Peyer's patch (tissue), 4 donors: ENCODE measurements around the gene KRT72. TPM values are rescaled to one million over a fixed set of nuclear protein-coding genes. Genes with fewer than 3 reads are reported as not detected.

ENCODE experiments used
- DNase-seq, 3 donors: peaks; one replicate each; pipeline ENCODE4 v3.0.0-alpha.2; 2017 to 2019
- H3K27ac ChIP-seq, 4 donors: fragments of 200-600 bp; sonication (generic); one replicate each; pipeline ENCODE4 v1.5.1; 2016 to 2019
- H3K27me3 ChIP-seq, 2 donors: fragments of 200-600 bp; sonication (generic); one replicate each; pipeline ENCODE4 v1.5.1; 2019
- H3K36me3 ChIP-seq, 3 donors: fragments of 200-600 bp; sonication (generic); one replicate each; pipeline ENCODE4 v1.5.1; 2016 to 2019
- H3K4me1 ChIP-seq, 4 donors: fragments of 200-600 bp; sonication (generic); one replicate each; pipeline ENCODE4 v1.5.1; 2016 to 2019
- H3K4me3 ChIP-seq, 4 donors: fragments of 200-600 bp; sonication (generic); 1 replicate in 3 of 4; 2 replicates in 1 of 4; pipeline ENCODE4 v1.5.1; 2016 to 2019; ENCODE audit warnings: mild to moderate bottlenecking in 1 of 4
- H3K9me3 ChIP-seq, 4 donors: fragments of 200-600 bp; sonication (generic); one replicate each; pipeline ENCODE4 v1.5.1; 2016 to 2019; ENCODE audit warnings: mild to moderate bottlenecking in 1 of 4
- POLR2A ChIP-seq, 2 donors: fragments of 450-650 bp; IDR thresholded peaks; one replicate each; pipeline ENCODE4 v1.5.1; 2017; ENCODE audit warnings: antibody characterized with exemption in 2 of 2, mild to moderate bottlenecking in 2 of 2, moderate library complexity in 2 of 2
- total RNA-seq, 4 donors: library from RNA; depleted of rRNA; stranded (reverse); fragments of >200 nt; gene quantifications; one replicate each; pipeline ENCODE4 v1.1.0, GENCODE V29; 2016
- TF ChIP-seq, protein P1 (sequence below), 6 experiments: fragments of 450-650 bp in 4 of 6; fragments of 200-600 bp in 2 of 6; sonication (generic) in 1 of 6; IDR thresholded peaks; one replicate each; pipeline ENCODE4 v1.5.1; 2017 to 2019; ENCODE audit warnings: antibody characterized with exemption in 6 of 6, mild to moderate bottlenecking in 3 of 6, moderate library complexity in 1 of 6

The KRT72 gene
- total RNA-seq, 4 donors from 2014 or later = 1.1 to 4.5 (median 2.3) TPM; not detected in 1

- Histone ChIP-seq H3K4me3 (no peak overlapping the region), H3K9me3 (no peaks in the 10 kb centered on the region), H3K27me3 (no peaks in the 10 kb centered on the region), H3K36me3 (no peaks in the 10 kb centered on the region), H3K4me1 (peaks cover 0 to 11% (median 1%) of the 10 kb centered on the region in 4 donors), H3K27ac (no peak overlapping the region)
- peak in 1 of 3 donors; percentile 2 for DNase-seq
- TF ChIP-seq, protein P1, sequence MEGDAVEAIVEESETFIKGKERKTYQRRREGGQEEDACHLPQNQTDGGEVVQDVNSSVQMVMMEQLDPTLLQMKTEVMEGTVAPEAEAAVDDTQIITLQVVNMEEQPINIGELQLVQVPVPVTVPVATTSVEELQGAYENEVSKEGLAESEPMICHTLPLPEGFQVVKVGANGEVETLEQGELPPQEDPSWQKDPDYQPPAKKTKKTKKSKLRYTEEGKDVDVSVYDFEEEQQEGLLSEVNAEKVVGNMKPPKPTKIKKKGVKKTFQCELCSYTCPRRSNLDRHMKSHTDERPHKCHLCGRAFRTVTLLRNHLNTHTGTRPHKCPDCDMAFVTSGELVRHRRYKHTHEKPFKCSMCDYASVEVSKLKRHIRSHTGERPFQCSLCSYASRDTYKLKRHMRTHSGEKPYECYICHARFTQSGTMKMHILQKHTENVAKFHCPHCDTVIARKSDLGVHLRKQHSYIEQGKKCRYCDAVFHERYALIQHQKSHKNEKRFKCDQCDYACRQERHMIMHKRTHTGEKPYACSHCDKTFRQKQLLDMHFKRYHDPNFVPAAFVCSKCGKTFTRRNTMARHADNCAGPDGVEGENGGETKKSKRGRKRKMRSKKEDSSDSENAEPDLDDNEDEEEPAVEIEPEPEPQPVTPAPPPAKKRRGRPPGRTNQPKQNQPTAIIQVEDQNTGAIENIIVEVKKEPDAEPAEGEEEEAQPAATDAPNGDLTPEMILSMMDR (IDR thresholded peaks at IDR 0.05) = no peak
- TF ChIP-seq POLR2A (IDR thresholded peaks at IDR 0.05) = no peak
Observed at GRCh38 chr12:52641468-52641867, 40.2 kb upstream of the KRT72 start.

GRCh38 chr12:52637299-52637698 lies 36.0 kb upstream of the KRT72 start:
- no peak overlapping the region for H3K27ac ChIP-seq
- TF ChIP-seq, protein P1 (IDR thresholded peaks at IDR 0.05) = no peak
- no peak for TF ChIP-seq POLR2A (IDR thresholded peaks at IDR 0.05)
- H3K4me3 ChIP-seq = no peak overlapping the region

GRCh38 chr12:52636592-52637258 lies 35.5 kb upstream of the KRT72 start:
- H3K4me3 ChIP-seq = no peak overlapping the region
- H3K27me3 ChIP-seq = no peaks in the 10 kb centered on the region
- no peak overlapping the region for H3K27ac ChIP-seq
- TF ChIP-seq, protein P1 (IDR thresholded peaks at IDR 0.05) = no peak
- no peak for TF ChIP-seq POLR2A (IDR thresholded peaks at IDR 0.05)
- no peak for DNase-seq
- no peaks in the 10 kb centered on the region for H3K9me3 ChIP-seq
- no peaks in the 10 kb centered on the region for H3K36me3 ChIP-seq
- no peaks in the 10 kb centered on the region for H3K4me1 ChIP-seq

More at GRCh38 chr12:52637299-52637698, 36.0 kb upstream of the KRT72 start:
- Histone ChIP-seq H3K4me1 (no peaks in the 10 kb centered on the region), H3K36me3 (no peaks in the 10 kb centered on the region), H3K27me3 (no peaks in the 10 kb centered on the region), H3K9me3 (no peaks in the 10 kb centered on the region)
- DNase-seq = no peak

DNA sequence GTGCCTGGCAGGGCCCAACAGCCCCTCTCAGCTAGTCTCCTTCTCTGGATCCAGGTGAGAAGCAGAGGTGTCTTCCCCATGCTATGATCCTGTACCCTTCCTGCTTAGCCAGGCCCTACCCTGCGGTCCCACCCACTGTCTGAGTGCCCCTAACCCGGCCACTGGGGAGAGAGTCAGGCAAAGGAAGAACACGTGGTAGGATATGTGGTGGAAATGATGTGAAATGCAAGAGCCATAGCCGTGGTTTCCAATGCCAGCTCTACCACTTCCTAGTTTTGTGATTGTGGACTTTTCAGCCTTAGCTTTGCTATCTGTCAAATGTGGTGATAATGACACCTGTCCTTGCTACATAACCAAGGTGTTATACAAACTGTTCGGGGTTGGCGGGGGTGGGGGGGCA lies 34.9 kb upstream of the KRT72 start:
- H3K36me3 ChIP-seq = no peaks in the 10 kb centered on the region
- TF ChIP-seq, protein P1 (IDR thresholded peaks at IDR 0.05) = no peak
- TF ChIP-seq POLR2A (IDR thresholded peaks at IDR 0.05) = no peak
- no peaks in the 10 kb centered on the region for H3K9me3 ChIP-seq
- H3K4me1 ChIP-seq = no peaks in the 10 kb centered on the region
- no peak overlapping the region for H3K27ac ChIP-seq
- no peak for DNase-seq
- no peaks in the 10 kb centered on the region for H3K27me3 ChIP-seq
- H3K4me3 ChIP-seq = no peak overlapping the region

GRCh38 chr12:52634266-52635056 lies 33.2 kb upstream of the KRT72 start:
- Histone ChIP-seq H3K4me1 (no peaks in the 10 kb centered on the region), H3K4me3 (no peak overlapping the region), H3K27me3 (no peaks in the 10 kb centered on the region), H3K36me3 (no peaks in the 10 kb centered on the region), H3K27ac (no peak overlapping the region), H3K9me3 (no peaks in the 10 kb centered on the region)
- TF ChIP-seq, protein P1 (IDR thresholded peaks at IDR 0.05) = no peak
- TF ChIP-seq POLR2A (IDR thresholded peaks at IDR 0.05) = no peak
- no peak for DNase-seq
